ENCODE measurements around the gene SLC6A18.

Gene SLC6A18

DNA sequence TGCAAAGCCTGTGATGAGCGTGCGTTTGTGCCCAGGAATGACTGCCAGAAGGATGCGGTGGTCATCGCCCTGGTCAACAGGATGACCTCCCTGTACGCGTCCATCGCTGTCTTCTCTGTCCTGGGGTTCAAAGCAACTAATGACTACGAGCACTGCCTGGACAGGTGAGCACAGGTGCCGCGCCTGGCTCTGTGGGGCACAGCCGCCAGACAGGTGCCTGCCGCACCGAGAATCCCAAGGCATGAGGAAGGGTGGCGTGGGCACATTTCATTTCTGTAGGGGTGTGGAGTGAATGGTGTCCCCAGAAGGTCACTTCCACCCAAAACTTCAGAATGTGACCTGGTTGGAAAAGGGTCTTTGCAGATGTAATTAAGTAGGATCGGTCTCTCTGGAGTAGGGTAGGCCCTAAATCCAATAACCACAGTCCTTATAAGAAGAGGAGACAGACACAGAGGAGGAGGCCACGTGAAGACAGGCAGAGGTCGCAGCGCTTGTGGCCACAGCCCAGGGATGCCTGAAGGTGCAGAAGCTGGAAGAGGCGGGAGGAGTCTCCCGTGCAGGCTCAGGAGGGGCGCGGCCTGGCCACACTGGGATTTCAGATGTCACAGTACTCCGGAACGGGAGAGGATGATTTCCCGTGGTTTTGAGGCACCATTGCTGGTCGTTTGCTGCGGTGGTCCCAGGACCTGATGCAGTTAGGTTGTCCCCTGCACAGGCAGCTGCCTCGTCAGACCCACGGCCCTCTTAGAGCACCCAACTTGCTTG lies 15.5 kb downstream of the SLC6A18 start:
- TF ChIP-seq, protein P1, sequence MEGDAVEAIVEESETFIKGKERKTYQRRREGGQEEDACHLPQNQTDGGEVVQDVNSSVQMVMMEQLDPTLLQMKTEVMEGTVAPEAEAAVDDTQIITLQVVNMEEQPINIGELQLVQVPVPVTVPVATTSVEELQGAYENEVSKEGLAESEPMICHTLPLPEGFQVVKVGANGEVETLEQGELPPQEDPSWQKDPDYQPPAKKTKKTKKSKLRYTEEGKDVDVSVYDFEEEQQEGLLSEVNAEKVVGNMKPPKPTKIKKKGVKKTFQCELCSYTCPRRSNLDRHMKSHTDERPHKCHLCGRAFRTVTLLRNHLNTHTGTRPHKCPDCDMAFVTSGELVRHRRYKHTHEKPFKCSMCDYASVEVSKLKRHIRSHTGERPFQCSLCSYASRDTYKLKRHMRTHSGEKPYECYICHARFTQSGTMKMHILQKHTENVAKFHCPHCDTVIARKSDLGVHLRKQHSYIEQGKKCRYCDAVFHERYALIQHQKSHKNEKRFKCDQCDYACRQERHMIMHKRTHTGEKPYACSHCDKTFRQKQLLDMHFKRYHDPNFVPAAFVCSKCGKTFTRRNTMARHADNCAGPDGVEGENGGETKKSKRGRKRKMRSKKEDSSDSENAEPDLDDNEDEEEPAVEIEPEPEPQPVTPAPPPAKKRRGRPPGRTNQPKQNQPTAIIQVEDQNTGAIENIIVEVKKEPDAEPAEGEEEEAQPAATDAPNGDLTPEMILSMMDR (IDR thresholded peaks at IDR 0.05; ENCODE audit: extremely low read depth, missing control alignments) = no peak
- no peak for DNase-seq (ENCODE audit: low spot score)

DNA sequence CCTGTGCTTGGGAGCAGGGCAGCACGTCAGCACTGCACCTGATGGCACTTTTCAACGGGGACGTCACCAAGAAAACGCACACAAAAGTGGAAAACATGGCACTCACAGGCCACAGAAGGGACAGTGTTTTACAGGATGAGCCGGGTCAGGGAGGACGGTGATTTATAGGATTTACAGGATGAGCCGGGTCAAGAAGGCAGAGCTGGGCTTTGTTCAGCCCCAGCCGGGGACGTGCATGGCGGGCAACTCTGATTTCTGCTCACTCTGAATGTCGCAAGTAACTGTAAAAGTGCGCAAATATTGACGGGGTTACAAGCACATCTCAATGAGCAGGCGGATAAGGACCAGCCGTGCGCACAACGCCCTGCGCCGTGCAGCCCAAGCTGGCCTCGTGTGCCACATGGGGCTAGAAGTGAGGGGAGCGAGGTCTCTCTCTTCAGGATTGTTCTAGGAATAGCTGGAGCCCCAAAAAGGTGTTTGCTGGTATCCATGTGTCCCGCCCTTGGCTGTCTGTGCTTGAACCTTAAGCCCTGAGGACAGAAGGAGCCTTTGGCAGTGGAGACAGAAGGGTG lies 16.4 kb downstream of the SLC6A18 start:
- DNase-seq (ENCODE audit: low spot score) = no peak
- TF ChIP-seq, protein P1 (IDR thresholded peaks at IDR 0.05; ENCODE audit: extremely low read depth, missing control alignments) = no peak

DNA sequence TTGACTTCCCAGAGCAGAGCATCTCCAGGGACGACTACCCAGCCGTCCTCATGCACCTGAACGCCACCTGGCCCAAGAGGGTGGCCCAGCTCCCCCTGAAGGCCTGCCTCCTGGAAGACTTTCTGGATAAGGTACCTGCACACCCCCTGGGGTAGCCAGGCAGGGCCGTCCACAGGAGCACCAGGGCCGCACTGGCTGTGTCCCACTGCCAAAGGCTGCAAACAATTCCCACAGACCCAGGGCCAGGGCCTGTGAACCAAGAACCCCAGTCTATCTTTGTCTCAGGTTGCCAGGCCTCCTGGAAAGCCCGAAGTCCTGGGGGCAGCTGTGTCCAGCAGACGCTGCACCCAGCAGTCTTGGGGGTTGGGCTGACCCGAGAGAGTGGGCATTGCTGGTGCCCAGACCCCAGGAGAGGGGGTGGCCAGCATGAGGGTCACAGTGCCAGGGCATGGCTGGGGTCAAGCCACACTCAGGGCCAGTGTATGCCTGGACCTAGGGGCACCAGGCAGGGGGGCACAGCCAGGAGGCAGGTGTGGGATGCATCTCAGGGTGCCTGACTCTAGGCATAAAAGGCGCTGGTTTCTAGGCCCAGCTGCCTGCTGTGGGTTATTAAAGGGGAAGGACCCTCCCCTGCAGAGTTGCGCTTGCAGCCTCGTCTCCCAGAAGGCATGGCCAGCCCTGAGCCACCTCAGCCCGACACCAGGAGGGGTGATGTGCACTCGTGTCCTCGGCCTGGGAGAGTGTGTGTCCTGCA lies 17.7 kb downstream of the SLC6A18 start:
- TF ChIP-seq, protein P1 (IDR thresholded peaks at IDR 0.05; ENCODE audit: extremely low read depth, missing control alignments) = no peak

DNA sequence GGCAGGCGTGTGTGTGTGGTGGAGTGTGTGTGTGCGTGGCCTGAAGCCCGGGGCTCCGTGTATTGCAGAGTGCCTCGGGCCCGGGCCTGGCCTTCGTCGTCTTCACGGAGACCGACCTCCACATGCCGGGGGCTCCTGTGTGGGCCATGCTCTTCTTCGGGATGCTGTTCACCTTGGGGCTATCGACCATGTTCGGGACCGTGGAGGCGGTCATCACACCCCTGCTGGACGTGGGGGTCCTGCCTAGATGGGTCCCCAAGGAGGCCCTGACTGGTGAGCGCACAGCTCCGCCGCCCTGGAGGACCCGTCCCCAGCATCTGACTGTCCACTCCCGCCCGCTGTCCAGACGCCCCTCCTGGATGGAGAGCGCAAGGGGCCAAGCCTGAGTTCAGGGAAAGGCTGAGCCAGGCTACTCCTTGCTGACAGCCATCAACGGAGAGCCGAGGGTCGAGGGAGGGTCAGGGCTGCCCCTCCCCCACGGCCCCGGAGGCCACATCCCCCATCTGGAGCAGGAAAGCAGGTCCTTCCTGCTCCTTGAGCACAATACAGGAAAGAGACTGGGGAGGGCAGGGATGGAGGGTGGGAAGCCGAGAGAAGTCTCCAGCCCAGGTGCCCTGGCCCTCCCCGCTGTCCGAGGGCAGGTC lies 18.4 kb downstream of the SLC6A18 start:
- TF ChIP-seq, protein P1 (IDR thresholded peaks at IDR 0.05; ENCODE audit: extremely low read depth, missing control alignments) = no peak
- no peak for DNase-seq (ENCODE audit: low spot score)

More for the DNA sequence above, 17.7 kb downstream of the SLC6A18 start:
- no peak for DNase-seq (ENCODE audit: low spot score)

DNA sequence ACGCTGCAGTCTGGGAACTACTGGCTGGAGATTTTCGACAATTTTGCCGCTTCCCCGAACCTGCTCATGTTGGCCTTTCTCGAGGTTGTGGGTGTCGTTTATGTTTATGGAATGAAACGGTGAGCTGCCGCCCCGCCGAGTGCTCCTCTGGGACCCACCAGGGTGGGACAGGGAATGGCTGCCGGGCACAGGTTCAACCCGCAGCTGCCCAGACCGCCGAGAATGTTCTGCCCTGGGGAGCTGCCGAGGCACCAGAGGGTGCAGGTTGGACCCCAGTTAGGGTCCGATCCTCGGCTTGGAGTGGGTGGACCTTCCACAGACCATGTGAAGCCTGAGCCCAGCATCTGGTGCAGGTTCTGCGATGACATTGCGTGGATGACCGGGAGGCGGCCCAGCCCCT lies 19.1 kb downstream of the SLC6A18 start:
- TF ChIP-seq, protein P1 (IDR thresholded peaks at IDR 0.05; ENCODE audit: extremely low read depth, missing control alignments) = no peak
- no peak for DNase-seq (ENCODE audit: low spot score)

DNA sequence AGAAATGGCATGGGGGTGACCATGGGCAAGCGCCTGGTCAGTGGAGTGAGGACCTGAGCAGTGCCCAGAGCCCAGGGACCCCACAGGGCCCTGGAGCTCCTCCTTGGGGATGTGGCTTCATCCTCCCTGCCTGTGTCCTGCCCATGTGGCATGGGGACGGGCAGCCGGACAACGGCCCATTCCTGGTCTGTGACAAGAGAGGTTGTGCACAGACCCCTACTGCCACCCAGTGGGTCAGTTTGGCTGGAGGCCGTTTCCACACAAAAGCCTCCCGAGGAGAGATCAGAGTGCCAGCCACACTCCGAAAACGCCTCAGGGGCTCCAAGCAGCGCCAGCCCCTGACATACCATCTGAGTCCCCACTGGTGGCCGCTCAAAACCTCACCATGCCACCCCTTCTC lies 19.8 kb downstream of the SLC6A18 start:
- DNase-seq (ENCODE audit: low spot score) = no peak
- TF ChIP-seq, protein P1 (IDR thresholded peaks at IDR 0.05; ENCODE audit: extremely low read depth, missing control alignments) = no peak

All from GM20000 (cell line).